Cardiac fibroblast (primary cell): Measurements from ENCODE around the gene RERGL.
"Not testable (repeated sequence)": the region's sequence is repeated elsewhere in the genome, so short reads cannot be mapped to it uniquely, and the experiment has no call there.

Experiments used
- DNase-seq, 2 donors: peaks; one replicate each; pipeline versions ENCODE4 v3.0.0 to v3.0.0-alpha.2; 2010; ENCODE audit warnings: low read depth in 2 of 2
- H3K4me3 ChIP-seq, 2 donors: replicated peaks in 1 of 2; 1 replicate in 1 of 2; 2 replicates in 1 of 2; pipeline ENCODE4 v1.5.1; 2011; ENCODE audit warnings: low read depth in 2 of 2, low read length in 2 of 2, mild to moderate bottlenecking in 2 of 2, moderate library complexity in 1 of 2
- TF ChIP-seq, protein P1 (sequence below): IDR thresholded peaks from one replicate; pipeline ENCODE4 v1.5.1; 2011; ENCODE audit warnings: low read depth, mild to moderate bottlenecking, low read length, inconsistent platforms

Gene RERGL

GRCh38 chr12:18071336-18071735 lies 18.7 kb downstream of the RERGL start:
- DNase-seq, result no peak
- TF ChIP-seq, protein P1, sequence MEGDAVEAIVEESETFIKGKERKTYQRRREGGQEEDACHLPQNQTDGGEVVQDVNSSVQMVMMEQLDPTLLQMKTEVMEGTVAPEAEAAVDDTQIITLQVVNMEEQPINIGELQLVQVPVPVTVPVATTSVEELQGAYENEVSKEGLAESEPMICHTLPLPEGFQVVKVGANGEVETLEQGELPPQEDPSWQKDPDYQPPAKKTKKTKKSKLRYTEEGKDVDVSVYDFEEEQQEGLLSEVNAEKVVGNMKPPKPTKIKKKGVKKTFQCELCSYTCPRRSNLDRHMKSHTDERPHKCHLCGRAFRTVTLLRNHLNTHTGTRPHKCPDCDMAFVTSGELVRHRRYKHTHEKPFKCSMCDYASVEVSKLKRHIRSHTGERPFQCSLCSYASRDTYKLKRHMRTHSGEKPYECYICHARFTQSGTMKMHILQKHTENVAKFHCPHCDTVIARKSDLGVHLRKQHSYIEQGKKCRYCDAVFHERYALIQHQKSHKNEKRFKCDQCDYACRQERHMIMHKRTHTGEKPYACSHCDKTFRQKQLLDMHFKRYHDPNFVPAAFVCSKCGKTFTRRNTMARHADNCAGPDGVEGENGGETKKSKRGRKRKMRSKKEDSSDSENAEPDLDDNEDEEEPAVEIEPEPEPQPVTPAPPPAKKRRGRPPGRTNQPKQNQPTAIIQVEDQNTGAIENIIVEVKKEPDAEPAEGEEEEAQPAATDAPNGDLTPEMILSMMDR, result no peak
- no peak overlapping the region for H3K4me3 ChIP-seq

GRCh38 chr12:18068355-18068754 lies 21.6 kb downstream of the RERGL start:
- no peak for DNase-seq
- H3K4me3 ChIP-seq, result no peak overlapping the region
- TF ChIP-seq, protein P1, result no peak

DNA sequence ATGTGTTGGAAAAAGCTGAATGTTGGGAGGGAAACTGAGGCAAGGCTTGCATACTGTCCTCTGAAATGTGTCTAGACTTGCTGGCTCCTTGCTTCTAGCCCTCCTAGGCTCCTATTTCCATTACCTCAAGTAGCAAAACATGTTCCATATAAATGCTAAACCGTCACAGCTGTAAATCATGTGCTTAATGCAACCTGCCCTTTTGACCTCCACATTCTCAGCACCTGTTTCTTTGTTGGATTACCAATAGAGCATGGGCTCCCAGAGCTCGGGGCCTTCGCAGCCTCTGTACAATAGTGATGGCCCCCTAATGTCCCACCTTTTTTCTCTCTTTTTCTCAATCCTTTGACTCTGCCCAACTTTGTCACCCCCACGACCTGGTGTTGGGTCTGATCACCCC lies 23.3 kb downstream of the RERGL start:
- DNase-seq, result no peak
- no peak overlapping the region for H3K4me3 ChIP-seq
- TF ChIP-seq, protein P1, result no peak

DNA sequence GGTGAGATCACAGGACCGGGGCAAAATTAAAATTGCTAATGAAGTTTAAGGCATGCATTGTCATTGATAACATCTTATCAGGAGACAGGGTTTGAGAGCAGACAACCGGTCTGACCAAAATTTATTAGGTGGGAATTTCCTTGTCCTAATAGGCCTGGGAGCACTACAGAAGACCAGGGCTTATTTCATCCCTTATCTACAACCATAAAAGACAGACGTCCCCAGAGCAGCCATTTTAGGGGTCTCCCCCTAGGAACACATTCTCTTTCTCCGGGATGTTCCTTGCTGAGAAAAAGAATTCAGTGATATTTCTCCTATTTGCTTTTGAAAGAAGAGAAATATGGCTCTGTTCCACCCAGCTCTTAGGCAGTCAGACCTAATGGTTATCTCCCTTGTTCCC lies 27.1 kb downstream of the RERGL start:
- not testable (repeated sequence) for DNase-seq, H3K4me3 ChIP-seq

DNA sequence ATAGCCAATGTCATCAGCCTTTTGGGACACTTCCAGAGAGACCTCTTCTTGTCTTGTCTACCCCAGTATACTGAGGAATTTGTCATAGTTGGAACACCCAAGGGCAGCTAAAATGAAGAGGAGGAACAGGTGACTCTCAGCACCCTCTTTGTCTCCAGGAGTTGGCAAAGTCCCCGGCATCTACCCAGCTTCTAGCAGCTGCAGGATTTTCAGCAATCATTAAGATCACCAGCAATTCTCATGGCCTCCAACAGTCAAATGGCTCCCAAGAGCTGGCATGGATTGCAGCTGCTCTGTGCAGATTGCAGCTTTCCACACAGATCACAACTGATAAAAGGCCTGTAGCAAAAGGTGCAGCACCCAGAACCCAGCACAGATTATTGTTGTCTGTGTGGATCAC lies 32.9 kb downstream of the RERGL start:
- no peak for DNase-seq
- TF ChIP-seq, protein P1, result no peak
- H3K4me3 ChIP-seq, result no peak overlapping the region

GRCh38 chr12:18054925-18055619 lies 34.9 kb downstream of the RERGL start:
- H3K4me3 ChIP-seq, result no peak overlapping the region
- no peak for DNase-seq
- TF ChIP-seq, protein P1, result no peak

GRCh38 chr12:18045446-18045992 lies 44.5 kb downstream of the RERGL start:
- no peak overlapping the region for H3K4me3 ChIP-seq
- TF ChIP-seq, protein P1, result no peak
- DNase-seq, result no peak

- H3K4me3 ChIP-seq, DNase-seq: not testable (repeated sequence)
Measured at GRCh38 chr12:18040060-18040742, 49.8 kb downstream of the RERGL start.
